Vagina (tissue), 2 donors: ENCODE results near the gene SLC6A7.

ENCODE experiments used
- POLR2A ChIP-seq, 2 donors: fragments of 450-650 bp; IDR thresholded peaks; one replicate each; pipeline ENCODE4 v1.6.1; 2017; ENCODE audit warnings: antibody characterized with exemption in 2 of 2, mild to moderate bottlenecking in 2 of 2, moderate library complexity in 2 of 2
- TF ChIP-seq, protein P1 (sequence below), 3 experiments: fragments of 450-650 bp in 2 of 3; fragments of 200-600 bp in 1 of 3; sonication (generic) in 1 of 3; IDR thresholded peaks; one replicate each; pipeline ENCODE4 v1.5.1; 2017 to 2019; ENCODE audit warnings: antibody characterized with exemption in 3 of 3, mild to moderate bottlenecking in 2 of 3, moderate library complexity in 2 of 3

- TF ChIP-seq, protein P1, sequence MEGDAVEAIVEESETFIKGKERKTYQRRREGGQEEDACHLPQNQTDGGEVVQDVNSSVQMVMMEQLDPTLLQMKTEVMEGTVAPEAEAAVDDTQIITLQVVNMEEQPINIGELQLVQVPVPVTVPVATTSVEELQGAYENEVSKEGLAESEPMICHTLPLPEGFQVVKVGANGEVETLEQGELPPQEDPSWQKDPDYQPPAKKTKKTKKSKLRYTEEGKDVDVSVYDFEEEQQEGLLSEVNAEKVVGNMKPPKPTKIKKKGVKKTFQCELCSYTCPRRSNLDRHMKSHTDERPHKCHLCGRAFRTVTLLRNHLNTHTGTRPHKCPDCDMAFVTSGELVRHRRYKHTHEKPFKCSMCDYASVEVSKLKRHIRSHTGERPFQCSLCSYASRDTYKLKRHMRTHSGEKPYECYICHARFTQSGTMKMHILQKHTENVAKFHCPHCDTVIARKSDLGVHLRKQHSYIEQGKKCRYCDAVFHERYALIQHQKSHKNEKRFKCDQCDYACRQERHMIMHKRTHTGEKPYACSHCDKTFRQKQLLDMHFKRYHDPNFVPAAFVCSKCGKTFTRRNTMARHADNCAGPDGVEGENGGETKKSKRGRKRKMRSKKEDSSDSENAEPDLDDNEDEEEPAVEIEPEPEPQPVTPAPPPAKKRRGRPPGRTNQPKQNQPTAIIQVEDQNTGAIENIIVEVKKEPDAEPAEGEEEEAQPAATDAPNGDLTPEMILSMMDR (IDR thresholded peaks at IDR 0.05) = no peak
- TF ChIP-seq POLR2A (IDR thresholded peaks at IDR 0.05) = no peak
Observed at GRCh38 chr5:150164211-150164980, 25.5 kb upstream of the SLC6A7 start.
